ENCODE measurements around the gene SOX15.
"Not testable (repeated sequence)": the region's sequence is repeated elsewhere in the genome, so short reads cannot be mapped to it uniquely, and the experiment has no call there.

Gene SOX15

GRCh38 chr17:7606280-7606679 lies 16.4 kb upstream of the SOX15 start:
- DNase-seq = no peak

- DNase-seq = not testable (repeated sequence)
These were observed 7.7 kb upstream of the SOX15 start for GRCh38 chr17:7597561-7597960.

GRCh38 chr17:7593296-7593695 lies 3.4 kb upstream of the SOX15 start:
- no peak for DNase-seq

GRCh38 chr17:7592422-7593021 lies 2.6 kb upstream of the SOX15 start:
- no peak for DNase-seq

GRCh38 chr17:7591596-7591995 lies 1.7 kb upstream of the SOX15 start:
- no peak for DNase-seq

GRCh38 chr17:7590743-7591142 lies 849 bp upstream of the SOX15 start:
- DNase-seq = no peak

- no peak for DNase-seq
These were observed 558 bp downstream of the SOX15 start for GRCh38 chr17:7589204-7589868.

- no peak for DNase-seq
These were observed 1.2 kb downstream of the SOX15 start for GRCh38 chr17:7588553-7589203.

GRCh38 chr17:7587420-7588151 lies 2.3 kb downstream of the SOX15 start:
- no peak for DNase-seq

GRCh38 chr17:7586673-7587419 lies 3.0 kb downstream of the SOX15 start:
- no peak for DNase-seq

GRCh38 chr17:7583253-7584109 lies 6.4 kb downstream of the SOX15 start, which contains the start of gene MPDU1:
Gene MPDU1, plus strand, starts transcription at chr17:7583852. Its CDS starts 11 bp downstream, at chr17:7583863.
- peak; percentile 98 for DNase-seq

GRCh38 chr17:7582396-7583252 lies 7.3 kb downstream of the SOX15 start:
- DNase-seq = no peak

- no peak for DNase-seq
These were observed 9.0 kb downstream of the SOX15 start for GRCh38 chr17:7580604-7581575.

- no peak for DNase-seq
These were observed 9.9 kb downstream of the SOX15 start for GRCh38 chr17:7579834-7580603.

GRCh38 chr17:7579001-7579833 lies 10.7 kb downstream of the SOX15 start, which contains the start of gene CD68:
Gene CD68, plus strand, starts transcription at chr17:7579638. Its CDS starts 40 bp downstream, at chr17:7579678.
- DNase-seq = no peak

GRCh38 chr17:7577327-7578199 lies 12.3 kb downstream of the SOX15 start:
- no peak for DNase-seq
